GM12892 (cell line): ENCODE results near the gene PCNT.

ENCODE experiments used
- POLR2A ChIP-seq: IDR thresholded peaks from 2 replicates; pipeline ENCODE4 v1.6.1; 2011; ENCODE audit warnings: low read depth, low read length, control low read depth
- POLR2AphosphoS5 ChIP-seq: IDR thresholded peaks from 2 replicates; pipeline ENCODE4 v1.6.1; 2011; ENCODE audit warnings: low read depth, low read length, control low read depth
- TAF1 ChIP-seq: IDR thresholded peaks from 2 replicates; pipeline ENCODE4 v1.6.1; 2011; ENCODE audit warnings: low read depth, mild to moderate bottlenecking, control low read depth, low read length, borderline replicate concordance

DNA sequence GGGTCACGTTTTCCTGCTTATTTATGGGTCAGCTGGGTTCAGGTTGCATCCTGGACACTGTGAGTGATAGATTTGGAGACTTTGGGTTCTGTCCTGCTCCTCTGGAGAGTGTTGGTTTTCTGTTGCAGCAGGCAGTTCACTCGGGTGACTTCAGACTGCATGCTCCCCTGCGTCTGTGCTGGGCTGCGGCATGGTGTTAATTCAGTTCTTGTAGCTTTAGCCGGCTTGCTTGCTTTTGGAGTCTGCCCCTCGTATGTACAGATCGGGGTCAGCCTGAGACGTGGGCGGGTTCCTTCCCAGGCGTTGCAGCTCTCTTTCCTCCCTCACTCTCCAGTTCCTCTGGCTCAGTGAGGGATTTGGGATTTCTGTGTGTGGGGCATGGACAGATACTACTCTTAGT is 38.0 kb downstream of the PCNT start:
- TF ChIP-seq POLR2A (no peak), TAF1 (no peak), POLR2AphosphoS5 (no peak)
